ENCODE measurements around the gene ISOC2.

ISOC2 gene, protein sequence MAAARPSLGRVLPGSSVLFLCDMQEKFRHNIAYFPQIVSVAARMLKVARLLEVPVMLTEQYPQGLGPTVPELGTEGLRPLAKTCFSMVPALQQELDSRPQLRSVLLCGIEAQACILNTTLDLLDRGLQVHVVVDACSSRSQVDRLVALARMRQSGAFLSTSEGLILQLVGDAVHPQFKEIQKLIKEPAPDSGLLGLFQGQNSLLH

DNA sequence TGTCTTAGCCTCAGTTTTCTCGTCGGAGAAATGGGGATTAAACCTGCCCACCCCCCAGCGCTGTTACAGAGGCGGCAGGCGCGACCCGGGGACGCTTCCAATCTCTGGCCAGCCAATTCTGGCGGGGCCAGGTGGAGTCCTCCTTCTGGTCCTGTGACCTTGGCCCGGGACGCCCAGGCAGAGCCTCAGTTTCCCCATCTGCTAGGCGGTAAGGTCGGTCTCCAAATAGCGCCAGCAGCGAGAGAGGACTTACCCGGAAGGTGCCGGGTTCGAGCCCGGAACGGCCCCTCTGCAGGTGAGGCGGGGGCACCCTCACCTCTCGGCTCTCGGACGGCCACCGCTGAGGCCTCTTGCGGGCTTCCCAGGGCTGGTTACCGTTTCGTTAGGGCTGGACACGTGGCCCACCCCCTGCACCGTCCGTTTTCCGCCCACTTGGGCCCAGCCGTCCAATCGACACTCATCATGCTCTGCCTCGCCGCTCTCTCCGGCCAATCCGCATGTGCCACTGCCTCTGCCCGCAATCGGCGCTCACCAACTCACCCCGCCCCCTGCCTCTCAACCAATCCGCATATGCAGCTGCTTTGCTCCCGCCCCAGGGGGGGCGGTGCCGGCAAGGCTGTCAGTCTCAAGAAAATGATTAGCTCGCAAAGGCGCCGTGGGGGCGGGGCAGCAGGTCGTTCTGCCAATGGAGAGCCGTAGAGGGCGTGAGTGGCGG, at the start of gene ISOC2:
ISOC2 (minus strand) TSS at position 384 of the 715 bp plus-strand sequence. CDS start 5,156 bp downstream, outside the sequence.
- Histone ChIP-seq H3K9me3 (ENCODE audit: control insufficient read depth, low read length) (no peaks in the 10 kb centered on the region), H3K4me3 (ENCODE audit: low read length) (peak within 1 kb of the TSS; percentile 98), H3K4me1 (ENCODE audit: control insufficient read depth, insufficient read depth, low read length) (peaks cover 21% of the 10 kb centered on the region), H3K36me3 (ENCODE audit: control insufficient read depth, insufficient read depth, low read length, severe bottlenecking) (no peaks in the 10 kb centered on the region), H3K27me3 (replicated peaks; ENCODE audit: control insufficient read depth, insufficient read depth, low read length) (no peaks in the 10 kb centered on the region), H3K9ac (ENCODE audit: low read length) (peak within 1 kb of the TSS; percentile 97)
- peak; percentile 100 for DNase-seq (ENCODE audit: low read depth)

DNA sequence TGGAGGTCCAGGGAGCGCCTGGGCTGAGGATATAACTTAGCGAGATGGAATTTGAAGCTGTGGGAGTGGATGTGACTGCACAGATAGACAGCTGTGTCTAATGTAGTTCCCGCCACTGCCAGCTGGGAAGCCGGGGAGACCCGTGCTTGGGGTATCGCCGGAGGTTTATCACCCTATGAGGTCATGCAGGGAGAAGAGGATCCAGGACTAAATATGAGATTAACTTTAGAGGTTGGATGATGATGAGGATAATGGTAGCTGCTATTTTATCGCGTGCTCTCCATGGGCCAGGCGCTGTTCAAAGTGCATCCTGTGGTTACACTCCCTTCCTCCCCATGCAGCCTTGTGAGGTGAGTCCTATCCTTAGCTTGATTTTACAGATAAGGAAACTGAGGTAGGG, 46.7 kb upstream of the ISOC2 start:
- no peak overlapping the region for H3K9ac ChIP-seq (ENCODE audit: low read length)
- no peak overlapping the region for H3K4me3 ChIP-seq (ENCODE audit: low read length)
- H3K4me1 ChIP-seq (ENCODE audit: control insufficient read depth, insufficient read depth, low read length), result peaks cover 3% of the 10 kb centered on the region
- DNase-seq (ENCODE audit: low read depth), result no peak
- peaks cover 4% of the 10 kb centered on the region for H3K36me3 ChIP-seq (ENCODE audit: control insufficient read depth, insufficient read depth, low read length, severe bottlenecking)
- H3K9me3 ChIP-seq (ENCODE audit: control insufficient read depth, low read length), result no peaks in the 10 kb centered on the region
- H3K27me3 ChIP-seq (replicated peaks; ENCODE audit: control insufficient read depth, insufficient read depth, low read length), result no peaks in the 10 kb centered on the region

DNA sequence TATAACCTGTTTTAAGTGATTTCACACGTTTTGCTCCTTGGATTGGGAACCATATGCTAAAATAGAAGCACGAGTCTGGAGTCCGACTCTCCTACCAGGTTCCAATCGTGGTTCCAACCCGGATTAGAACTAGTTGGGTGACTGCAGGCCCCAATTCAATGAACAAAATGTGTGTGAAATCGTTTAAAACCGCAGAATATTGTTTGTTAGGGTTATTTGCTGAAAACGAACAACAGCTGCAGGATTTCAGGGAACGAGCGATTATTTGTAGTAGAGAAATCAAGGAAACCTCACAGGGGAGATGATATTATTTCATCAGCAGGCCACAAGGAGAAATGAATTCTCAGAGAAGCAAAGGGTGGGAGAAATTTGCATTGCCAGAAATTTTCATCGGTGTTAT, 43.5 kb upstream of the ISOC2 start:
- H3K36me3 ChIP-seq (ENCODE audit: control insufficient read depth, insufficient read depth, low read length, severe bottlenecking), result peaks cover 17% of the 10 kb centered on the region
- H3K4me3 ChIP-seq (ENCODE audit: low read length), result no peak overlapping the region
- H3K9me3 ChIP-seq (ENCODE audit: control insufficient read depth, low read length), result no peaks in the 10 kb centered on the region

DNA sequence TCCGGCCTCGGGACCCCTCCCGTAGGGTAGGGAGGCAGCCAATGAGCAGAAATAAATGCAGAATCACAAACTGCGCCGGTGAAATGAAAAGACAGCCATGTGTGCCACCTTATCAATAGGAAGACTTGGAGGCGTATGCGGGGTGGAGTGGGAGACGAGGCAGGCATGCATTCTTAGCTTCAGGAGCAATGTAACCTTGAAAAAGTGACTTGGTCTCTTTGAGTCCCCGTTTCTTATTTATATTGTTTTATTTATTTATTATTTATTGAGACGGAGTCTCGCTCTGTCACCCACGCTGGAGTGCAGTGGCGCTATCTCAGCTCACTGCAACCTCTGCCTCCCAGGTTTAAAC, 42.8 kb upstream of the ISOC2 start:
- Histone ChIP-seq H3K9me3 (ENCODE audit: control insufficient read depth, low read length) (no peaks in the 10 kb centered on the region), H3K4me3 (ENCODE audit: low read length) (peak overlapping the region; percentile 83), H3K27me3 (replicated peaks; ENCODE audit: control insufficient read depth, insufficient read depth, low read length) (no peaks in the 10 kb centered on the region), H3K4me1 (ENCODE audit: control insufficient read depth, insufficient read depth, low read length) (peaks cover 3% of the 10 kb centered on the region), H3K36me3 (ENCODE audit: control insufficient read depth, insufficient read depth, low read length, severe bottlenecking) (peaks cover 21% of the 10 kb centered on the region), H3K9ac (ENCODE audit: low read length) (no peak overlapping the region)
- no peak for DNase-seq (ENCODE audit: low read depth)

More for the DNA sequence above, 43.5 kb upstream of the ISOC2 start:
- Histone ChIP-seq H3K4me1 (ENCODE audit: control insufficient read depth, insufficient read depth, low read length) (peaks cover 3% of the 10 kb centered on the region), H3K27me3 (replicated peaks; ENCODE audit: control insufficient read depth, insufficient read depth, low read length) (no peaks in the 10 kb centered on the region), H3K9ac (ENCODE audit: low read length) (no peak overlapping the region)
- no peak for DNase-seq (ENCODE audit: low read depth)

DNA sequence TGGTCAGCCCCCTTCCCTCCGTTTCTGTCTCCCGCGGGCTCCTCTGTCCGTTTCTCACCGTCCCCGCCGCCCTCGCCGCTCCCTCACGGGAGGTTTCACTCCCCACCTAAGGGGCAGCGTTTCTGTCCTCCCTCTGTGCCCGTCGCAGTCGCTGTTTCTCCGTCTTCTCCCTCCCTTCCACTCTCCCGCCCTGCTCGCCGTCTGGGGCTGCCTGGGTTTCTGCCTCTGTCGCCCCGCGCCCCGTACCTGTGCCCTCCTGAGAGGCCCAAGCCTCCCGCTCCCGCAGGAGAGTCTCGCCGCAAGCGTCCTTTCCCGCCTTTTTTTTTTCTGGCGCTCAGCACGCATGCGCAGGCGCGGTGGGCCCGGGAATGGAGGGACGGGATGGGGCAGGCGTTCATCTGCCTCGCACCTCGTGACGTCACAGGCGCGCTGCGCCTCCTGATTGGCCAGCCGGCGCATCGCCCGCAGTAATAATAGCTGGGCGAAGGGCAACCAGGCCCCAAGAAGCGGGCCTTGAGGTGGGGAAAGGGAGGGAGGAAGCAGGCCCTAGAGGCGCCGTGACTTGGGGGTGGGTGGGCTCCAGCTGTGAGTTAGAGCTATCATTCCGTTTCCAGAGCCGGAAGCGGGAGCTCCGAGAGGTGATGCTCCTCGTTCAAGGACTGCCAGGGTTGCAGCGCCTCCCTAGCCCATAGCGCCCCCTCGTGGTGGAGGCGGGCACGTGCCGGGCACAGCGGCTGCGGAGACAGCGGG, 42.2 kb upstream of the ISOC2 start:
- peak overlapping the region; percentile 68 for H3K9ac ChIP-seq (ENCODE audit: low read length)
- H3K4me1 ChIP-seq (ENCODE audit: control insufficient read depth, insufficient read depth, low read length), result peaks cover 3% of the 10 kb centered on the region
- no peaks in the 10 kb centered on the region for H3K27me3 ChIP-seq (replicated peaks; ENCODE audit: control insufficient read depth, insufficient read depth, low read length)
- no peaks in the 10 kb centered on the region for H3K9me3 ChIP-seq (ENCODE audit: control insufficient read depth, low read length)
- DNase-seq (ENCODE audit: low read depth), result peak; percentile 96
- H3K36me3 ChIP-seq (ENCODE audit: control insufficient read depth, insufficient read depth, low read length, severe bottlenecking), result peaks cover 18% of the 10 kb centered on the region
- peak overlapping the region; percentile 83 for H3K4me3 ChIP-seq (ENCODE audit: low read length)

DNA sequence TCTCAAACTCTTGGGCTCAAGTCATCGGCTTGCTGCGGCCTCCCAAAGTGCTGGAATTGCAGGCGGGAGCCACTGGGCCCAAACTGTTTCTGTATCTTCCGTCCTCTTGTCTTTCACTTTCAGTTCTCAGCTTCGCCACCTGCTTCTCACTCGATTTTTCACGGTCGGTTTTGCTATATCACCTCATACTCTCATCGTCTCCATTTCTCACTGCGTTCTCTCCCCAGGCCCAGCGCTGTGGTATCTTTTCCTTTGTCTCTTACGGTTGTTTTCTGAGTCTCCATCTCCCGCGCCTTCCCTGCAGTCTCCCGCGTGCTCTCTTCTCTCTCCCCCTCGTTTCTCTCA, 41.7 kb upstream of the ISOC2 start:
- Histone ChIP-seq H3K27me3 (replicated peaks; ENCODE audit: control insufficient read depth, insufficient read depth, low read length) (no peaks in the 10 kb centered on the region), H3K4me3 (ENCODE audit: low read length) (no peak overlapping the region), H3K9me3 (ENCODE audit: control insufficient read depth, low read length) (no peaks in the 10 kb centered on the region), H3K36me3 (ENCODE audit: control insufficient read depth, insufficient read depth, low read length, severe bottlenecking) (peaks cover 18% of the 10 kb centered on the region), H3K9ac (ENCODE audit: low read length) (no peak overlapping the region), H3K4me1 (ENCODE audit: control insufficient read depth, insufficient read depth, low read length) (peaks cover 3% of the 10 kb centered on the region)
- DNase-seq (ENCODE audit: low read depth), result no peak

DNA sequence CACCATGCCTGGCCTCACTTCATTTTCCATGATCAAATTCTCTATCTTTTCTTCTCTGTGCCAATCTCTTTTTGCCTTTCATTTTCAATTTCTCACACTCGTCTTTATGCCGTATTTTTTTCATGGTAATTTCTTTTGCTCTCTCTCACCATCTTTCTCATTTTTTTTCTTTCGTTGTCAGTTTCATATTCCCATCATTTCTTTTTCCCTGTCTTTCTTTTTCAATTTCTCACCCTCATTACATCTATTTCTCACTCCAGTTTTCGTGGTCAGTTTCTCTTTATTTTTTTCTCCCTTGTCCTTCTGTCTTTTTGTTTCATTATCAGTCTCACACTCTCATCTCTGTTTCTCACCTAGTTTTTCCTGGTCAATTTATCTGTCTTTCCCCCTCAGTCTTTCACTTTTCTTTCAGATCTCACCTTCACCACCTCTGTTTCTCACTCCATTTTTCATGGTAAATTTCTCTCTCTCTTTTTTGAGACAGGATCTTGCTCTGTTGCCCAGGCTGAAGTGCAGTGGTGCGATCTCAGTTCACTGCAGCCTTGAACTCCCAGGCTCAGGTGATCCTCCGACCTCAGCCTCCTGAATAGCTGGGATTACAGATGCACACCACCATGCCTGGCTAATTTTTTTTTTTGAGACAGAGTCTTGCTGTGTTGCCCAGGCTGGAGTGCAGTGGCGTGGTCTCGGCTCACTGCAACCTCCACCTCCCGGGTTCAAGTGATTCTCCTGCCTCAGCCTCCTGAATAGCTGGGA, 40.9 kb upstream of the ISOC2 start:
- no peak overlapping the region for H3K9ac ChIP-seq (ENCODE audit: low read length)
- no peak for DNase-seq (ENCODE audit: low read depth)

DNA sequence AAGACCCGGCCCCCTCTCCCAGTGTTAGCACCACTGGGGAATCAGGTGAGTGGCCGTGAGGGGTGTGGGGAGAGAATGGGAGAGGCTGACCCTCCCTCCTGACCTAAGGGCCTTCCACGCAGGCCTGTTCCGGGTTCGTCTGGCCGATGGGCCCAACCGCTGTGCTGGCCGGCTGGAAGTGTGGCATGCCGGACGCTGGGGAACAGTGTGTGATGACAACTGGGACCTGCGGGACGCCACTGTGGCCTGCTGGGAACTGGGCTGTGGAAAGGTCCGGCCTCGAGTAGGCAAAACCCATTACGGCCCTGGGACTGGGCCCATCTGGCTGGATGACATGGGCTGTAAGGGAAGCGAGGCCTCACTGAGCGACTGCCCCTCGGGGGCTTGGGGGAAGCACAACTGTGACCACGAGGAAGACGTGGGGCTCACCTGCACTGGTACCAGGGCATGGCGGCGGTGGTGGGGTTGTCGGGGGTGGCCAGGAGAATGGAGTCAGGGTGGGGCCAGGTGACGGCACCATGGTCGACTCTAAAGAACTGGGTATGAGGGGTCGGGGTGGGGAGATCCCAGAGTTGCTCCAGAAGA, 39.0 kb upstream of the ISOC2 start:
- DNase-seq (ENCODE audit: low read depth), result no peak
- H3K4me1 ChIP-seq (ENCODE audit: control insufficient read depth, insufficient read depth, low read length), result peaks cover 3% of the 10 kb centered on the region
- no peak overlapping the region for H3K9ac ChIP-seq (ENCODE audit: low read length)
- no peaks in the 10 kb centered on the region for H3K27me3 ChIP-seq (replicated peaks; ENCODE audit: control insufficient read depth, insufficient read depth, low read length)
- no peaks in the 10 kb centered on the region for H3K9me3 ChIP-seq (ENCODE audit: control insufficient read depth, low read length)
- H3K4me3 ChIP-seq (ENCODE audit: low read length), result no peak overlapping the region
- peaks cover 18% of the 10 kb centered on the region for H3K36me3 ChIP-seq (ENCODE audit: control insufficient read depth, insufficient read depth, low read length, severe bottlenecking)

More for the DNA sequence above, 40.9 kb upstream of the ISOC2 start:
- peaks cover 3% of the 10 kb centered on the region for H3K4me1 ChIP-seq (ENCODE audit: control insufficient read depth, insufficient read depth, low read length)
- H3K4me3 ChIP-seq (ENCODE audit: low read length), result no peak overlapping the region
- H3K36me3 ChIP-seq (ENCODE audit: control insufficient read depth, insufficient read depth, low read length, severe bottlenecking), result peaks cover 18% of the 10 kb centered on the region
- H3K27me3 ChIP-seq (replicated peaks; ENCODE audit: control insufficient read depth, insufficient read depth, low read length), result no peaks in the 10 kb centered on the region
- H3K9me3 ChIP-seq (ENCODE audit: control insufficient read depth, low read length), result no peaks in the 10 kb centered on the region

DNA sequence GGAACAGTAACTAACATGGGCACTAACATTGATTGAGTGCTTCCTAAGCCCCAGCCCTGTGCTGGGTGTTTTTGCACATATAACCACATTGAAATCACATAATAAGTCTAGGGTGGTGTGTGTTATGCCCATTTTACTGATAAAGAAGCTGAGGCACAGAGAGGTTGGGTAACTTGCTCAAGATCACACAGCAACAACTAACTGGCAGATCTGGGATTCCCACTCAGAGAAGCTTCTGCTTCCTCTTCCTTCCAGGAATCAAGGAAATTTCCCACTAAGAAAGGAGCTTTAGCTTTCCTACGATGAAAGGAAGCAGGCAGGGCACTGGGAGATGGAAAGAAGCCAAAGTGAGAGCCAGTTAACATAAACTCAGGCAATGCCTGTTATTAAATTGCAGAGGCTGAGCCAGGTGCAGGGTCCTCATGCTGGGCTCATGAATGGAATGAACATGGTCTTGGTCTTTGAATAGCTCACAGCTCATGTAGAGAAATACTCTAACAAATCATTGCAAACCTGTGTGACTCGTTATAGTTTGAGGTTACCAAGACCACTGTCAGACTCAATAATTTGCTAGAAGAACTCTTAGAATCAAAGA, 36.9 kb upstream of the ISOC2 start:
- Histone ChIP-seq H3K4me3 (ENCODE audit: low read length) (no peak overlapping the region), H3K4me1 (ENCODE audit: control insufficient read depth, insufficient read depth, low read length) (peaks cover 14% of the 10 kb centered on the region), H3K36me3 (ENCODE audit: control insufficient read depth, insufficient read depth, low read length, severe bottlenecking) (peaks cover 18% of the 10 kb centered on the region), H3K27me3 (replicated peaks; ENCODE audit: control insufficient read depth, insufficient read depth, low read length) (no peaks in the 10 kb centered on the region), H3K9me3 (ENCODE audit: control insufficient read depth, low read length) (no peaks in the 10 kb centered on the region), H3K9ac (ENCODE audit: low read length) (no peak overlapping the region)
- no peak for DNase-seq (ENCODE audit: low read depth)

DNA sequence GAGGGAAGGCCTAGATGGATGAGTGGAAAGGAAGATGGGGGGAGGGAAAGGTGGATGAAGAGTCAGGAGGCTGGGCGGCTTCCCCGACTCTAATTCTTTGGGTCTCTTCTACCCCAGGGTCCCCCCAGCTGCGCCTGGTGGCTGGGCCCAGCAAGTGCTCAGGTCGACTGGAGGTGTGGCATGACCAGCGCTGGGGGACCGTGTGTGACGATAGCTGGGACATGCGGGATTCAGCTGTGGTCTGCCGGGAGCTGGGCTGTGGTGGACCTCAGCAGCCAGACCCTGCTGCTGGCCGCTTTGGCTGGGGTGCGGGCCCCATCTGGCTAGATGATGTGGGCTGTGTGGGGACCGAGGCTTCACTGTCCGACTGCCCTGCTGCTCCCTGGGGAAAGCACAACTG, 36.3 kb upstream of the ISOC2 start:
- no peak for DNase-seq (ENCODE audit: low read depth)
- no peaks in the 10 kb centered on the region for H3K9me3 ChIP-seq (ENCODE audit: control insufficient read depth, low read length)
- peaks cover 18% of the 10 kb centered on the region for H3K36me3 ChIP-seq (ENCODE audit: control insufficient read depth, insufficient read depth, low read length, severe bottlenecking)
- peaks cover 20% of the 10 kb centered on the region for H3K4me1 ChIP-seq (ENCODE audit: control insufficient read depth, insufficient read depth, low read length)
- no peak overlapping the region for H3K9ac ChIP-seq (ENCODE audit: low read length)
- H3K27me3 ChIP-seq (replicated peaks; ENCODE audit: control insufficient read depth, insufficient read depth, low read length), result no peaks in the 10 kb centered on the region
- no peak overlapping the region for H3K4me3 ChIP-seq (ENCODE audit: low read length)

Data from adipocyte (in vitro differentiated cells).